Esophagus muscularis mucosa (tissue), 4 donors: Measurements from ENCODE around the gene ATP5F1E.

Experiments used
- CTCF ChIP-seq, 3 experiments: fragments of 200-600 bp in 2 of 3; fragments of 450-650 bp in 1 of 3; sonication (generic) in 2 of 3; IDR thresholded peaks; one replicate each; pipeline ENCODE4 v1.5.1; 2017 to 2019; ENCODE audit warnings: antibody characterized with exemption in 3 of 3, mild to moderate bottlenecking in 2 of 3, moderate library complexity in 1 of 3
- EP300 ChIP-seq: sonication (generic); formaldehyde crosslinking; IDR thresholded peaks from one replicate; pipeline ENCODE4 v1.6.1; 2017; ENCODE audit warnings: antibody characterized with exemption
- POLR2A ChIP-seq: fragments of 450-650 bp; IDR thresholded peaks from one replicate; pipeline ENCODE4 v1.6.1; 2017; ENCODE audit warnings: antibody characterized with exemption, moderate library complexity, mild to moderate bottlenecking, low read depth
- POLR2AphosphoS5 ChIP-seq, 2 donors: sonication (generic); formaldehyde crosslinking; IDR thresholded peaks; one replicate each; pipeline ENCODE4 v1.6.1; 2017; ENCODE audit warnings: antibody characterized with exemption in 2 of 2

- no peak for TF ChIP-seq POLR2AphosphoS5 (IDR thresholded peaks at IDR 0.05)
- TF ChIP-seq POLR2A: no peak
- no peak for TF ChIP-seq CTCF (IDR thresholded peaks at IDR 0.05)
- TF ChIP-seq EP300: no peak
Observed at GRCh38 chr20:59031564-59032022, 542 bp downstream of the ATP5F1E start.
